Upper lobe of left lung (tissue), 6 donors: ENCODE data around the gene TMED3. TPM values are rescaled to one million over a fixed set of nuclear protein-coding genes. Genes with fewer than 3 reads are reported as not detected.

Source experiments
- ATAC-seq, 2 donors: fragments of 200-7000 bp; cut with Tn5 transposase; one replicate each; pipeline ENCODE4 v1.9.1; 2022; ENCODE audit warnings: mild to moderate bottlenecking in 2 of 2, moderate library complexity in 2 of 2; ENCODE audit not compliant: low FRiP score in 2 of 2
- DNase-seq, 2 donors: peaks; one replicate each; pipeline ENCODE4 v3.0.0-alpha.2; 2019 to 2020
- H3K27ac ChIP-seq, 4 donors: fragments of 200-600 bp; sonication (generic); one replicate each; pipeline ENCODE4 v1.5.1; 2016 to 2019
- H3K27me3 ChIP-seq, 4 donors: fragments of 200-600 bp; sonication (generic); one replicate each; pipeline ENCODE4 v1.5.1; 2017 to 2019
- H3K36me3 ChIP-seq, 4 donors: fragments of 200-600 bp; sonication (generic); one replicate each; pipeline ENCODE4 v1.5.1; 2016 to 2019
- H3K4me1 ChIP-seq, 4 donors: fragments of 200-600 bp; sonication (generic); one replicate each; pipeline ENCODE4 v1.5.1; 2018 to 2019
- H3K4me3 ChIP-seq, 4 donors: fragments of 200-600 bp; sonication (generic); one replicate each; pipeline ENCODE4 v1.5.1; 2017 to 2019; ENCODE audit warnings: mild to moderate bottlenecking in 2 of 4, moderate library complexity in 1 of 4
- H3K9me3 ChIP-seq, 4 donors: fragments of 200-600 bp; sonication (generic); one replicate each; pipeline ENCODE4 v1.5.1; 2018 to 2019
- EP300 ChIP-seq, 4 donors: sonication (generic); formaldehyde crosslinking; IDR thresholded peaks; one replicate each; pipeline ENCODE4 v1.5.1; 2017; ENCODE audit warnings: antibody characterized with exemption in 4 of 4, control low read depth in 2 of 4
- POLR2A ChIP-seq, 4 donors: fragments of 450-650 bp; IDR thresholded peaks; one replicate each; pipeline ENCODE4 v1.5.1; 2016 to 2017; ENCODE audit warnings: antibody characterized with exemption in 4 of 4, mild to moderate bottlenecking in 2 of 4
- POLR2AphosphoS5 ChIP-seq, 2 donors: sonication (generic); formaldehyde crosslinking; IDR thresholded peaks; one replicate each; pipeline ENCODE4 v1.5.1; 2017; ENCODE audit warnings: antibody characterized with exemption in 2 of 2
- WGBS, 2 donors: methylation state at CpG; one replicate each; pipeline ENCODE4 v1.1.5; 2017 to 2018; 5-methylcytosine and 5-hydroxymethylcytosine counted together
- total RNA-seq, 6 donors: library from RNA; depleted of rRNA in 4 of 6; stranded (reverse); fragments of >200 nt in 4 of 6; gene quantifications; one replicate each; pipeline versions ENCODE4 v1.1.0 to v1.2.1, GENCODE V29; 2016 to 2021
- TF ChIP-seq, protein P1 (sequence below), 6 experiments: fragments of 450-650 bp in 4 of 6; fragments of 200-600 bp in 2 of 6; sonication (generic) in 2 of 6; IDR thresholded peaks; one replicate each; pipeline ENCODE4 v1.5.1; 2016 to 2019; ENCODE audit warnings: antibody characterized with exemption in 6 of 6
- donor health status: DM: no; HTN: no; CAD: no; lungs with moderate emphysema.
- donor health status: DM: no; HTN: yes; CAD: no; lungs with severe emphysema.

Gene TMED3
- 10 to 100 TPM; 28.3 to 57.5 (median 49.9) TPM for total RNA-seq

DNA sequence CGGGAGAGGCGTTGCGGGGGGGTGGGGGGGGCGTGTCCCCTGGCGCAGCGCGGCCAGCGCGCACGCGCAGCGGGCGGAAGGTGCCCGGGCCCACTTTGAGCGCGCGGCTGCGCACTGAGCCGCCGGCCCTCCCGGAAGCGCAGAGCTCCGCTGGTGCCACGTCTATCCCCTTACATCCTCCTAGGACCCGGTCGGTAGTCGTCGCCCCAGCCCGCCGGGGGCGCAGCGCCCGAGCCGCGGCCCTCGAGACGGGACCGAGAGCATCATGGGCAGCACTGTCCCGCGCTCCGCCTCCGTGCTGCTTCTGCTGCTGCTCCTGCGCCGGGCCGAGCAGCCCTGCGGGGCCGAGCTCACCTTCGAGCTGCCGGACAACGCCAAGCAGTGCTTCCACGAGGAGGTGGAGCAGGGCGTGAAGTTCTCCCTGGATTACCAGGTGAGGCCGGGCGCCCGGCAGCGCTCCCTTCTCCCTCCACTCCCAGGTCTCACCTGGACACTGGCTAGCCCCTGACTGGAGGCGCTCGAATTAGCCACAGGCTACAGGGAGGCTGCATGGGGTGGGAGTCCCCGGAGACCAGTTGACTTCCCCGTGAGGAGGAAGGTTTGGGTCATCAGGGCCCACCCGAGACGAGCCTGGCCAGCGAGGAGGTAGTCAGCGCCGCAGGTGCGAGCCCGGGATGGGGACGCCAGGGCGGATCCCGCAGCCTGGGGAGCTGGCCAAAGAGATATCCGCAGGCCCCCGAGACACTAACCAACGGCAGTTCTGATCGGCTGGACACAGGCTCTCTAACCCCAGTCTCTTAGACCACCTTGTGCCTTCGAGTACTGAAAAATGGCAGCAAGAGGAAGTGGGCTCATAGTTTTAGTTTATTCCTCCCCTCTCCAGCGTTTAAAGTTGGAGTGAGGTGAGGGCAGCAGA lies at the start of gene TMED3:
TSS of gene TMED3 (plus strand) at position 128 of the 916 bp plus-strand sequence. CDS start at position 266, 138 bp downstream.
- TF ChIP-seq, protein P1, sequence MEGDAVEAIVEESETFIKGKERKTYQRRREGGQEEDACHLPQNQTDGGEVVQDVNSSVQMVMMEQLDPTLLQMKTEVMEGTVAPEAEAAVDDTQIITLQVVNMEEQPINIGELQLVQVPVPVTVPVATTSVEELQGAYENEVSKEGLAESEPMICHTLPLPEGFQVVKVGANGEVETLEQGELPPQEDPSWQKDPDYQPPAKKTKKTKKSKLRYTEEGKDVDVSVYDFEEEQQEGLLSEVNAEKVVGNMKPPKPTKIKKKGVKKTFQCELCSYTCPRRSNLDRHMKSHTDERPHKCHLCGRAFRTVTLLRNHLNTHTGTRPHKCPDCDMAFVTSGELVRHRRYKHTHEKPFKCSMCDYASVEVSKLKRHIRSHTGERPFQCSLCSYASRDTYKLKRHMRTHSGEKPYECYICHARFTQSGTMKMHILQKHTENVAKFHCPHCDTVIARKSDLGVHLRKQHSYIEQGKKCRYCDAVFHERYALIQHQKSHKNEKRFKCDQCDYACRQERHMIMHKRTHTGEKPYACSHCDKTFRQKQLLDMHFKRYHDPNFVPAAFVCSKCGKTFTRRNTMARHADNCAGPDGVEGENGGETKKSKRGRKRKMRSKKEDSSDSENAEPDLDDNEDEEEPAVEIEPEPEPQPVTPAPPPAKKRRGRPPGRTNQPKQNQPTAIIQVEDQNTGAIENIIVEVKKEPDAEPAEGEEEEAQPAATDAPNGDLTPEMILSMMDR (IDR thresholded peaks at IDR 0.05), result peak in 4 of 6 experiments; percentile 27 to 52 (median 38)
- TF ChIP-seq POLR2AphosphoS5 (IDR thresholded peaks at IDR 0.05) (peak in 1 of 2 donors; percentile 47), POLR2A (IDR thresholded peaks at IDR 0.05) (peak in 1 of 4 donors; percentile 63), EP300 (IDR thresholded peaks at IDR 0.05) (no peak)
- 0 to 1% methylated on average over 5 to 26 of the region's 76 CpGs for WGBS, 2 donors
- Histone ChIP-seq H3K36me3 (peaks cover 3 to 22% (median 13%) of the 10 kb centered on the region in 4 donors), H3K9me3 (no peaks in the 10 kb centered on the region), H3K27ac (peak within 1 kb of the TSS in 3 of 4 donors; percentile 15 to 73 (median 70)), H3K27me3 (no peaks in the 10 kb centered on the region), H3K4me1 (peaks cover 0 to 24% (median 12%) of the 10 kb centered on the region in 4 donors), H3K4me3 (peak within 1 kb of the TSS; percentile 62 to 84 (median 72))
- ATAC-seq (peak; percentile 85 to 97), DNase-seq (peak; percentile 79 to 96)

DNA sequence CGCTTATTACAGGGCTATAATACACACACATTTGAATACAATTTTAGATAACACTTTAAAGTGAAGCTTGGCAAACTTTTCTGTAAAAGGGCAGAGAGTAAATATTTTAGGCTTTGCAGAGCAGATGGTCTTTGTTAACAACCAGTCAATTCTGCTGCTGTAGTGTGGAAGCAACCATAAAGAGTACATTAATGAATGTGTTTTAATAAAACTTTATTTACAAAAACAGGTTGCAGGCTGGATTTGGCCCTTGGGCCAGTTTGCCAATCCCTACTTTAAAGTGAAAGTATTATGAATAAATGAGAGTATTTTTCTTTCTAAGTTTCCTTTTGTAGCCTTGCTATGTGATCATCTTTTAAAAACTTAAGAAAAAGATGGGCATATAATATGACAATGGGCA lies 49.1 kb upstream of the TMED3 start:
- 91 to 97% methylated on average over 1 of the region's 1 CpG for WGBS, 2 donors
- no peak overlapping the region for H3K27ac ChIP-seq
- H3K36me3 ChIP-seq, result no peaks in the 10 kb centered on the region
- no peak overlapping the region for H3K4me3 ChIP-seq
- no peak for DNase-seq
- no peaks in the 10 kb centered on the region for H3K9me3 ChIP-seq
- H3K27me3 ChIP-seq, result no peaks in the 10 kb centered on the region
- no peaks in the 10 kb centered on the region for H3K4me1 ChIP-seq
- no peak for TF ChIP-seq POLR2AphosphoS5 (IDR thresholded peaks at IDR 0.05)
- TF ChIP-seq EP300 (IDR thresholded peaks at IDR 0.05), result no peak
- no peak for TF ChIP-seq POLR2A (IDR thresholded peaks at IDR 0.05)
- TF ChIP-seq, protein P1 (IDR thresholded peaks at IDR 0.05), result no peak
- no peak for ATAC-seq

DNA sequence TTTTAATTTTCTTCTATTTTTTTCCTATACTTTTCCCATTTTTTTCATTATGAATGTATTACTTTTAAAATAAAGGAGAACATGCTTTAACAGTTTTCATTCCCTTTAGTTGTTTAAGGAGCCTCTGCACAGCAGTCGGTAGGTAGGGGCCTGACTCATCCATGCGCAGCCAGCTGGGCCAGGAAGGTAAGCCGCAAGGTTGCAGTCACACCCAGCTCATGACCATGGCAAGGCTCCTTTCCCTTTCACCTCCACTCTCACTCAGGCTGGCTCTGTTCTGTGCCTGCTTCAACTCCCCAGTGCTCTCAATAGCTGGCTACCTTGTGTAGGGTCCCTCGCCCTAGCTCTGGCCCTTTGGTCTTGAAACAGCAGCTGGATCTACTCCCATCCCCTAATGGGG lies 45.7 kb upstream of the TMED3 start:
- Histone ChIP-seq H3K9me3 (no peaks in the 10 kb centered on the region), H3K36me3 (no peaks in the 10 kb centered on the region), H3K27ac (no peak overlapping the region), H3K27me3 (no peaks in the 10 kb centered on the region), H3K4me1 (no peaks in the 10 kb centered on the region), H3K4me3 (no peak overlapping the region)
- DNase-seq (no peak), ATAC-seq (no peak)
- no peak for TF ChIP-seq POLR2A (IDR thresholded peaks at IDR 0.05)
- TF ChIP-seq, protein P1 (IDR thresholded peaks at IDR 0.05), result no peak
- no peak for TF ChIP-seq POLR2AphosphoS5 (IDR thresholded peaks at IDR 0.05)
- WGBS, 2 donors, result 79 to 82% methylated on average over 4 of the region's 4 CpGs

DNA sequence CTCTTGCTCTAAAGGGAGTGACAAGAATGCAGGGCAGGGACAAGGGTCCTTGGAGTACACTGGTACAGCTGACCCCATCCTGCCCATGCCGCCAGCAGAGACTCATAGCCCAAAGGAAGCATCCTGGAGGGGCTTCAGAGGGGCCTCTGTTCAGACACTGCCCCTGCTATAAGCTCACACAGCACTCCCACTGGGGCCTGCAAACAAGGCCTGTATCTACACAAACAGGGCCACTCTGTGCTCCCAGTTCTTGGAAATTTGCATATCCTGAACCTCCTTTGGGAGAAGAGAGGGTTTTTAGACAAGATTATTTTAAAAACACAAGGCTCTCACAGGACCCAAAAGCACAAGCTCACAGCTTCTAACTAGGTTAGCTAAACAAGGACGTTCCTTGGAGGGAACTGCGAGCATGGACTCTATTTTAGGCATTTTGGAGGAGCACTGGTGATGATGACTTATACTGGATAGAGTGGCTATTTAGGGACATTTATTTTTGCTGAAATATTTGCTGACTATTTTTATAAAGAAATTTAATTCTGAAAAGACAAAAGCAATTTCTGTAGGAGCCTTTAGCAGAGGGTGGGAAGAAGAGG lies 44.8 kb upstream of the TMED3 start:
- 66 to 73% methylated on average over 2 to 3 of the region's 3 CpGs for WGBS, 2 donors
- DNase-seq (no peak), ATAC-seq (no peak)

More for the DNA sequence above, 44.8 kb upstream of the TMED3 start:
- Histone ChIP-seq H3K4me1 (no peaks in the 10 kb centered on the region), H3K27ac (no peak overlapping the region), H3K4me3 (no peak overlapping the region), H3K27me3 (no peaks in the 10 kb centered on the region), H3K9me3 (no peaks in the 10 kb centered on the region), H3K36me3 (no peaks in the 10 kb centered on the region)
- TF ChIP-seq POLR2AphosphoS5 (IDR thresholded peaks at IDR 0.05) (no peak), EP300 (IDR thresholded peaks at IDR 0.05) (no peak), POLR2A (IDR thresholded peaks at IDR 0.05) (no peak)
- TF ChIP-seq, protein P1 (IDR thresholded peaks at IDR 0.05), result no peak
